Natural killer cell (primary cell): ENCODE measurements around the gene PSME3. TPM values are rescaled to one million over a fixed set of nuclear protein-coding genes. Genes with fewer than 3 reads are reported as not detected.
A peak's percentile ranks its signal among the peaks of the same experiment; 100 is the strongest.

Experiments
- ATAC-seq, 3 donors: fragments of 150-1000 bp in 2 of 3; fragments of 200-7000 bp in 1 of 3; cut with Tn5 transposase; 1 replicate in 1 of 3; 2 replicates in 2 of 3; pipeline ENCODE4 v1.10.0; 2021; ENCODE audit warnings: mild to moderate bottlenecking in 2 of 3, moderate library complexity in 2 of 3
- DNase-seq, 2 donors: peaks; one replicate each; pipeline versions ENCODE4 v3.0.0 to v3.0.0-alpha.2; 2013 to 2021; ENCODE audit warnings: mixed read lengths in 1 of 2
- H3K27ac ChIP-seq: one replicate; pipeline ENCODE4 v1.5.1; 2013; ENCODE audit warnings: mild to moderate bottlenecking, low read length
- H3K27me3 ChIP-seq: one replicate; pipeline ENCODE4 v1.6.1; 2013; ENCODE audit warnings: low read length; ENCODE audit not compliant: control insufficient read depth, insufficient read depth
- H3K36me3 ChIP-seq: one replicate; pipeline ENCODE4 v1.6.1; 2013; ENCODE audit warnings: low read length; ENCODE audit not compliant: control insufficient read depth, insufficient read depth
- H3K4me1 ChIP-seq: one replicate; pipeline ENCODE4 v1.6.1; 2013; ENCODE audit warnings: low read length; ENCODE audit not compliant: control insufficient read depth, insufficient read depth
- H3K4me3 ChIP-seq: one replicate; pipeline ENCODE4 v1.5.1; 2013; ENCODE audit warnings: low read length
- H3K9me3 ChIP-seq: one replicate; pipeline ENCODE4 v1.6.1; 2013; ENCODE audit warnings: low read length; ENCODE audit not compliant: control insufficient read depth, insufficient read depth
- H3K27ac Mint-ChIP-seq, 2 donors: one replicate each; pipeline ENCODE4 v1.8.0; 2022; ENCODE audit warnings: mild to moderate bottlenecking in 2 of 2, mixed read lengths in 2 of 2, moderate library complexity in 1 of 2
- H3K27me3 Mint-ChIP-seq, 2 donors: one replicate each; pipeline ENCODE4 v1.8.0; 2022; ENCODE audit warnings: low read depth in 2 of 2, mixed read lengths in 2 of 2
- H3K36me3 Mint-ChIP-seq: one replicate; pipeline ENCODE4 v1.8.0; 2022; ENCODE audit warnings: mixed read lengths
- H3K4me1 Mint-ChIP-seq, 2 donors: one replicate each; pipeline ENCODE4 v1.8.0; 2022; ENCODE audit warnings: mixed read lengths in 2 of 2
- H3K4me3 Mint-ChIP-seq: one replicate; pipeline ENCODE4 v1.8.0; 2022; ENCODE audit warnings: mild to moderate bottlenecking, moderate library complexity, mixed read lengths
- H3K9me3 Mint-ChIP-seq, 2 donors: one replicate each; pipeline ENCODE4 v1.8.0; 2022; ENCODE audit warnings: mixed read lengths in 2 of 2
- WGBS: methylation state at CpG from one replicate; pipeline ENCODE4 v1.1.7; 2013; ENCODE audit warnings: missing lambda C conversion rate; ENCODE audit not compliant: insufficient coverage; 5-methylcytosine and 5-hydroxymethylcytosine counted together
- intact Hi-C: fragments of 100-400 bp; cut with micrococcal nuclease; formaldehyde crosslinking; loops from one replicate; pipeline ENCODE4 v1.14.2; 2022
- total RNA-seq, 4 donors: library from RNA; stranded (reverse); fragments of 120-200 nt in 1 of 4; gene quantifications; one replicate each; pipeline versions ENCODE4 v1.2.3 to v1.2.4, GENCODE V29; 2013 to 2022
- TF ChIP-seq, protein P1 (sequence below): fragments of 200-600 bp; IDR thresholded peaks from one replicate; pipeline ENCODE4 v1.8.0; 2022; ENCODE audit warnings: antibody characterized with exemption

PSME3 gene
- total RNA-seq, 3 donors from 2014 or later (not counting 1 experiment from before 2014, with no cell fraction given) = 82.8 to 92.5 (median 90.6) TPM

DNA sequence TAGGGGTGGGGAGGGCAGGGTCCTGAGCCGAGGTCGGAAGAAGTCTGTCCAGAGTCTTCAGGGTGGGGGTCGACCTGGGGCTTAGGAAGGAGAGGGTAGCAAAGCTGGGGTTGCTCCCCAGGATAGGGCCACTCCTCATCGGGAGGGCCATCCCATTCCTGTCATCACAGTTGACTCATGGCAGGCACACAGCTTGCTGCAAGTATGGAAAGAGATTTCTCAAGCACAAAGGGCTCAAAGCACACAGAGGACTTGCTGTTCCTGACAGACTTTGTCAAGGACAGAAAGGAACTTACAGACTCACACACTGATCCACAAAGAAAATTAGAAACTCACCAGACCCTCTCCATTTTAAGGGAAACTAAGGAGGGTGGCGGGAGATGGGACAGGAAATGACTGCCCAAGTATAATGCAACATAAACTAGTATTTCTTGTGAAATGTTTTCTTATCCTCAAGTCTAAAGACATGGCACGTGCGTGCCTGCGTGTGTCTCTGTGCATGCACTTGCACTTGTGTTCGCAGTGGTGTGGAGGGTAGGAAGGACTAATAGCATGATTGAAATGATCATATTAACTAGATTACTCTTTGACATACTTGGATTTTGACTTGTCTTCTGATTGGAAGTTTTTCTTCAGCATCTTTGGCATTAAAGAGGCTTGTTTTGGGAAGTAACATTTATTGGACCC lies 13.5 kb downstream of the PSME3 start:
- H3K27me3 ChIP-seq = no peaks in the 10 kb centered on the region
- Mint-ChIP-seq H3K27ac (peak overlapping the region in 1 of 2 donors; percentile 88), H3K9me3 (no peaks in the 10 kb centered on the region), H3K27me3 (no peaks in the 10 kb centered on the region), H3K36me3 (no peaks in the 10 kb centered on the region), H3K4me3 (no peak overlapping the region), H3K4me1 (peaks cover 0 to 11% of the 10 kb centered on the region in 2 donors)
- H3K9me3 ChIP-seq = no peaks in the 10 kb centered on the region
- TF ChIP-seq, protein P1, sequence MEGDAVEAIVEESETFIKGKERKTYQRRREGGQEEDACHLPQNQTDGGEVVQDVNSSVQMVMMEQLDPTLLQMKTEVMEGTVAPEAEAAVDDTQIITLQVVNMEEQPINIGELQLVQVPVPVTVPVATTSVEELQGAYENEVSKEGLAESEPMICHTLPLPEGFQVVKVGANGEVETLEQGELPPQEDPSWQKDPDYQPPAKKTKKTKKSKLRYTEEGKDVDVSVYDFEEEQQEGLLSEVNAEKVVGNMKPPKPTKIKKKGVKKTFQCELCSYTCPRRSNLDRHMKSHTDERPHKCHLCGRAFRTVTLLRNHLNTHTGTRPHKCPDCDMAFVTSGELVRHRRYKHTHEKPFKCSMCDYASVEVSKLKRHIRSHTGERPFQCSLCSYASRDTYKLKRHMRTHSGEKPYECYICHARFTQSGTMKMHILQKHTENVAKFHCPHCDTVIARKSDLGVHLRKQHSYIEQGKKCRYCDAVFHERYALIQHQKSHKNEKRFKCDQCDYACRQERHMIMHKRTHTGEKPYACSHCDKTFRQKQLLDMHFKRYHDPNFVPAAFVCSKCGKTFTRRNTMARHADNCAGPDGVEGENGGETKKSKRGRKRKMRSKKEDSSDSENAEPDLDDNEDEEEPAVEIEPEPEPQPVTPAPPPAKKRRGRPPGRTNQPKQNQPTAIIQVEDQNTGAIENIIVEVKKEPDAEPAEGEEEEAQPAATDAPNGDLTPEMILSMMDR = no peak
- no peak overlapping the region for H3K27ac ChIP-seq
- intact Hi-C loops = no loop called here
- no peak for DNase-seq
- WGBS = 94% methylated on average over 8 of the region's 9 CpGs
- peaks cover 9% of the 10 kb centered on the region for H3K4me1 ChIP-seq
- H3K4me3 ChIP-seq = no peak overlapping the region
- H3K36me3 ChIP-seq = peaks cover 32% of the 10 kb centered on the region
- ATAC-seq = peak in 1 of 3 donors; percentile 11

DNA sequence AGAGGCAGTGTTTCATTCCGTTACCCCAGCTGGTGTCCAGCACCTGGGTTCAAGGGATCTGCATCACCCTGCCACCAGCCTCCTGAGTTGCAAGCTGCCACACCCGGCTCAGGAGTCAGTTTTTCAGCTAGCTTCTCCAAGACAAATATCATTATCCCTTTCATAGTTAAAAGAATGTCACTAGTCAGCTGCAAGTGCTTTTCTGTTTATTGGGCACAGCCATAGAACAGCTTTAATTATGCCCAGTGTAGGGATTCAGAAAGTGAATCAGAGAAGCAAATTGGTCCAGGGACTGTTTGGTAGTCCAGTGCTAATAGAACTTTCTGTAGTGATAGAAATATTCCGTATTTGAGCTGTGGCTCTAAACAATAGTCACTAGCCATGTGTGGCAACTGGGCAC lies 14.9 kb downstream of the PSME3 start:
- Mint-ChIP-seq H3K27me3 (no peaks in the 10 kb centered on the region), H3K9me3 (no peaks in the 10 kb centered on the region), H3K36me3 (no peaks in the 10 kb centered on the region), H3K27ac (no peak overlapping the region), H3K4me1 (peaks cover 0 to 11% of the 10 kb centered on the region in 2 donors), H3K4me3 (no peak overlapping the region)
- ATAC-seq = no peak
- WGBS = 100% methylated on average over 3 of the region's 3 CpGs
- no peak for DNase-seq
- Histone ChIP-seq H3K36me3 (peaks cover 18% of the 10 kb centered on the region), H3K9me3 (no peaks in the 10 kb centered on the region), H3K4me1 (peaks cover 9% of the 10 kb centered on the region), H3K4me3 (no peak overlapping the region), H3K27me3 (no peaks in the 10 kb centered on the region), H3K27ac (no peak overlapping the region)
- intact Hi-C loops = no loop called here
- TF ChIP-seq, protein P1 = no peak

DNA sequence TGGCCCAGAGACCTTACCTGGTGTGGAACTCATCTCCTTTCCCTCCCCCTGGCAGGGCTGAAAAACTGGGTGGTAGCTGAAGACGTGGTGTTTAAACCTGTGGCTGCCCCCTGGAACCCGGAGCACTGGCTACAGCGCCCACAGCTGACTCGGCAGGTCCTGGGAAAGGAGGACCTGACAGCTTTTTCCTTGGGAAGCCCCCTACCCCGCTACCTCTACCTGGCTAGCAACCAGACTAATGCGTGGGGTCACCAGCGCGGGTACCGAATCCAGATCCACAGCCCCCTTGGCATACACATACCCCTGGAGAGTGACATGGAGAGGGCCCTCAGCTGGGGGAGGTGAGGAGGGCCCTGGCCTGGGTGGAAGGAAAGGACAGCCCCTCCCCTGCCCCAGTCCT lies 15.8 kb downstream of the PSME3 start:
- Mint-ChIP-seq H3K4me3 (no peak overlapping the region), H3K9me3 (no peaks in the 10 kb centered on the region), H3K27ac (no peak overlapping the region), H3K4me1 (peaks cover 0 to 11% of the 10 kb centered on the region in 2 donors), H3K36me3 (no peaks in the 10 kb centered on the region), H3K27me3 (peaks cover 0 to 3% of the 10 kb centered on the region in 2 donors)
- H3K27ac ChIP-seq = no peak overlapping the region
- H3K36me3 ChIP-seq = peaks cover 12% of the 10 kb centered on the region
- 88% methylated on average over 7 of the region's 9 CpGs for WGBS
- no peaks in the 10 kb centered on the region for H3K9me3 ChIP-seq
- H3K27me3 ChIP-seq = no peaks in the 10 kb centered on the region
- no peak for DNase-seq
- no peak for ATAC-seq
- intact Hi-C loops = no loop called here
- TF ChIP-seq, protein P1 = no peak
- peaks cover 9% of the 10 kb centered on the region for H3K4me1 ChIP-seq
- no peak overlapping the region for H3K4me3 ChIP-seq
